Activated T-cell treated with anti-CD3 and anti-CD28 coated beads, Interleukin-2, amount 50 U/mL, for 1 hour (primary cell): Measurements from ENCODE around the gene AHI1.

Source experiments
- DNase-seq: peaks from one replicate; pipeline ENCODE4 v3.0.0-alpha.2; 2020

AHI1 gene

DNA sequence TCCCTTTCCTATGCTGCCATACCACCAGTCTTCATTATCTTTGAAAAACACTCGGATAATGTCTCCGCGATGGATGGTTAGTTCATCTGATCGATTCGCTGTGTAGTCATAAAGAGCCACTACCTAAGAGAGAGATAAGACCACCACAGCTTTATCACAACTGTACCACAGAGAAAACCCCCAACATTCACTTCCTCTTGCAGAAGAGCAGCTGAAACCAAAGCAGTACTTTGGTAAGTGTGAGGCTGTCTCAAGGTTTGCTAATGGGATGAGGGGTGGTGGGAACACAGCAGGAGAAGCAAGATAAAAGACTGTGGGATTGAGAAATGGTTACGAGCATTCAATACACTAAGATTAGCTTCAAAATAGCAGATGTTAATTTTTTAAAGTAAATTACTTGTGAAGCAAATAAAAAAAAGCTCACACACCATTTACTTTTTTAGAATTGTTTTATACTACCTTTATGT is 174.3 kb downstream of the AHI1 start:
- no peak for DNase-seq

DNA sequence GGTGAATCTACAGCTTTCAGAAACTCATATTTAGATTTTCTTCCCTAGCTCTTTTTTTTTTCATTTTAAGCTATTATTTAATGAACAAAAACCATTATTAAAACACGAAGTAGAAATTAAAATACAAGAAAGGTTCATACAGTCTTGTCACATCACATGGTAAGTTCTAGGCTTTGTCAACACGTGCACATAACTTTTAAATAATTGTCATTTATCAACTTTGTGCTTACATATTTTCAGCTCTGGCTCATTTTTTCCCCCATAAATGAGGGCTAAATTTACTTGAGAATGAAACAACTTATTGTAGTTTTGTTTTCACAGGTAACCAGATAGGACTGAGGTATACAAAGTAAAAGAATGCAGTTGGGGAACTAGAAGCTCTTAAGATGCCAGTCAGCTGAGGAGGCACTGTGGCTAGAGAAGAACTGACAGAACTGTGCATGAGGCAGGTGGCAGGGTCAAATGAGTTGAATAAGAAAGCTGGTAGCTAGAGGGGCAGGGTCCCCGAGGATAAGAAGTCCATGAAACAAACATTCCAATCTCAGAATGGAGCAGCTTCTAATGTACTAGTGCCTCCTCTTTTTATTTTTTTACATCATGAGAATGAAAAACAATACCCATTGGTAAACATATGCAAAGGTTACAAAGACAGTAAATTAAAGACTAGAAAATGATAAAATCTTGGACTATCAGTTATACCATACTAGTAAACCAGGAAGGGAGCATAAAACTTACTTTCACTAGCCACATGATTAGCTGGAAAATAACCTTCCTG is 174.9 kb downstream of the AHI1 start:
- no peak for DNase-seq

DNA sequence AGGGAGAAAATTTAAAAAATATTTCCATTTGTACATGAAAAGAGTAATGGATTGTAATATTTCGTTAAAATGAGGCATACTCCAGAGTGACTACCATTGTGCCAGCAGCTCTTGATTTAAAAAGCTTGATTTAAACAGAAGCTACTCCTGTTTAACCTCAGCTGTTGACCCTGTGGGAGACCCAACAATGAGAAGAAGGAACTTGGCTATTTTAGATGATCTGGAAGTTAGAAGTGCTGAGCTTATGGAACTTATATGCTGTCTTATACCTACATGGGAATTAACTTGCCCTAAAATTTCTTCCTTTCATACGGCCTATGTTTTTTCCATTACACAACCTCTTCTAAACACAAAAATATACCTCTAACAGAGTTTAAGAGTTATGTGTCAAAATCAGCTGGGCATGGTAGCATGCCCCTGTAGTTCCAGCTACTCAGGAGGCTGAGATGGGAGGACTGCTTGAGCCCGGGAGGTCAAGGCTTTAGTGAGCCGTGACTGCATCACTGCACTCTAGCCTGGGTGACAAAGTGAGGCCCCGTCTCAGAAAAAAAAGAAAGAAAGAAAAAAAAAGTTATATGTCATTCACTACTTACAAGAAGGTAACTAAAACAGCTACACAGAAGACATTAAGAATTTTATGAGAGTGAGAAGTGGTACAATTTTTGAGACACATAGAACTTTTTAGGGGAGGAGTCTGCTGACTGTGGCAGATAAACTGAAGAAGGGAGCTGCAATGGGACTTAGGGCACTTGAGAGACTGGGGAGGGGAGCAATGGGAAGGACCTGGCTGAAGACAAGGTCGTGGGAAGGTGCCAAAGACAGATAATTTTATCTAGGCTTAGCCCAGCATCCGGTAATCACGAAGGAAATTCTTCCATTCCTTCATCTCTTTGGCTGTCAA is 176.6 kb downstream of the AHI1 start:
- DNase-seq: no peak

DNA sequence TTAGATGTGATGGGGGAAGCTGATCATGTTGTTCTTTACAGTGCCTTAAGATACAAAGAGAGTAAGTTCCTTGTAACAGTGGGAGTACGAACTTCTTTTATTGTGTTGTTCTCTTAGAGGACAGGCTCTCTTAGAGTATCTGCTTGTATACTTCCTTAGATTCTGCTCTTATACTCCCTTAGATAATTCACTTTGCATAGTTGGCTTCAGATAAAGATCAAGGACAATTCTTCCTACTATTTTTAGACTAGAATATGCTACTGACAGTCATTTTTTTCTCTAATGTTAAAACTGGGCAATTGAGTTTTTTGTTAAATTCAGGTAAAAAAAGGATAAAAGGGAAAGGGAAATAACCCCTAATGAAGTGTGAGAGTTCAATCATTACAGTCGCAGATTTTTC is 177.7 kb downstream of the AHI1 start:
- DNase-seq: no peak

DNA sequence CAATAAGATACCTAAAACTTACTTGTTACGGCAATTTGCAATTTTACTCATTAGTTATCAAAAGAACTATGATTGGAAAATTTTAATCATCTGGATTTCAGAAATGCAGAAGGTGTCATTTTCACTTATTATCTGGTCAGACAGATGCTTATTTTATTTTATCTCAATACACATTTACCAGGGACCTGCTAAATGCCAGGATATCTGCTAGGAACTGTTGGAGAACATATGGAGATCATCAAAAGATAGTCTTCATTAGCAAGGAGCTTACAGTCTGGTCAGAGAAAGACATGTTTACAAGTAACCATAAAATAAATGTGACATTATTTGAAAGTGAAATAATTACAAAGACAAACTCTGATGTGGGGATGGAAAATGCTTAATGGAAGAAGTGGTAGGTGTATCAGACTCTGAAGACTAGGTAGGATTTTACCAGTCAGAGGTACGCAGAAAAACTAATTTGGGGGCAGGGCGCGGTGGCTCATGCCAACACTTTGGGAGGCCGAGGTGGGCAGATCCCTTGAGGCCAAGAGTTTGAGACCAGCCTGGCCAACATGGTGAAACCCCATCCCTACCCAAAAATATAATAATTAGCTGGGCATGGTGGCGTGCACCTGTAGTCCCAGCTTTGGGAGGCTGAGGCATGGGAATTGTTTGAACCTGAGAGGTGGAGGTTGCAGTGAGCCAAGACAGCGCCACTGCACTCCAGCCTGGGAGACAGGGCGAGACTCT is 178.6 kb downstream of the AHI1 start:
- DNase-seq: no peak

DNA sequence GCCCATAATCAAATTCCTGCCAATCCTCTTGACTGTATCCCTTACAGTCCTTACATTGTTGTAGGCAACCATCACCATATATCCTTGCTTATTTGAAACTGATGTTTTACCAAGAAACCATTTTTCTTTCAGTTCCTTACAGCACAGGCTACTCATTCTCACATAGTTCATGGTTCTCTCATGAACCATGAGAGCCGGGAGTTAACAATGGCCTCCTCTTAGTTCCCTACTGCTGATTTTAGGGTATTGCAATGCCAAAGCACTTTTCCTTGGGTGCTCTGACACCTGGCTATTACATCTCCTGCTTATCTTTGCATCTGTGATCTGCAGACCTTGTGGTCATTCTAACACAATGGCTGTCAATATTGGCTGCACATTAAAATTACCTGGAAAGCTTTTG is 183.0 kb downstream of the AHI1 start:
- no peak for DNase-seq

DNA sequence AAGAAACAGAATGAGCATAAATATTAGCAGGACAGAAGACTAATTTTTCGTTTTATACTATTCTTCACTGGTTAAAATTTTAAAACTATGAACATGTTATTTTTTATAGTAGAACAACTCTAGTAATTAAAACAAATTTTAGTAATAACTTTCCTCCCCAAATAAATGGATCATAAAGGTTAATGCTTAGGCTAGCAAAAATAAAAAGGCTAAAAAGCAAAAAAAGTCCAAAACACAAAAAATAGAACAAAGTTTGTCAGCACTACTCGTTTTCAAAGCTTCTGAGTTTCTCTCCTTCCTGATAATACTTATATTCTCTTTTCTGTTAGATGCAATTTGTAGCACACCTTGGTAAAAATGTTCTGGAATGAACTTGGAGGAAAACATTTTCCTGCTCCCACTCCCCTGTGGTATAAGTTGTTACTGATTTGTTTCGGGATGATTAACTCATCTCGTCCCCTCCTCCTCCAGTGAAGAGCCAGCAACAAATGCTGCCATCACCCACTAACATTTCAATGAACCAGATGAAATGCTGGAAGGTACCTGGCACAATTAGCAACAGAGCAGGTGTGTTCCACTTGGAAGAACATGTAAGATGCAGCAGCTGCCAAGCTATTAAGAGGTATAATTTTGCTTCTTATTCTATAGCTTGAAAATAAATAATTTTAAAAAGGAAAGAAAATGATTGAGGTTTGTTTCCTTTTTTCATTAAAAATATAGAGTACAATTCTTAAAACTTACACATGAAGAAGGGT is 185.9 kb downstream of the AHI1 start:
- no peak for DNase-seq

DNA sequence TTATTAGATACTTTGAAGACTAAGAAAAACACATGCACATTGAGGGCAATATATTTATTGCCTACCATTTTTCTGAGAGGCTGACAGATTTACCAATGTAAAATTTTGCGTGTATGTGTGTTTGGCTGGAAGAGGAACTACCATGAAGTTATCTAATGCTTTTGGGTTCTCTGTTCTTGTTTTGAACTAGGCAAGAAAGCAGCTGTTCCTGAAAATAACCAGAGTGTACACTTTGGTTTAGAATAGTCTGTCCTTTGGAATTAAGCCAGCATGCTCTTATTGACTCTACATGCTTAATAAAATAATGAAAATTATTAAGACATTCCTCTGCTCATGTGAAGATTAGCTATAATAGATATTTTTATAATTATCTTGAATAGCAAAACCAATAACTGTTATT is 187.2 kb downstream of the AHI1 start:
- no peak for DNase-seq

DNA sequence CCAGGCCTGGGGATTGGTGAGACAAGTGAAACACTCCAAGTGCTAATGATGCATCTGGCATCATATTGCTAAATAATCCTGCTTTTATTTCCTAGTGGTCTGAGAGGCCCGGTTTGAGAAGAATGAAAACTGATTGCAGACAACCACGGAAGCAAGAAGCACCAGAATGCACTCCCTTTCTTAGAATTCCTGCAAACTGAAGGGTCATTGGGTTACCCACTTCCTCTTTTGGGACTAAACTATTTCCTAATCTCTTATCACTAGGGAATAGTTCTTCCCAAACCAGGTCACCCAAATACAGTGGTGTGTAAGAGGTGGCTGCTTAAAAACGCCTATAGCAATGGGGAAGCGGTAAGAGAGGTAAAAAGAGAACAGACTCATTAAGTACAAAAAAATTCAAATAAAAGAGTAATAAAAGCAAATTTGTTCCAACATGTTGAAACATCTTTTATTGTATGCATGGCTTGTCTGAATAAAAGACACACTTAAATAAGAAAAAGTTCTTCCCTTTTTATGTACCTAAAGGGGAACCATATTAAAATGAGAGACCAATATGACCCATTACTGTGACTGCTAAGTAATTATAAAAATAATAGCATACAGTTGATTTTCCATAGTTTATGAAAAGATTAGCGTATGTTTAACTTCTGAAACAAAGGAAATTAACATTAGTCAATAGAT is 190.7 kb downstream of the AHI1 start:
- DNase-seq: no peak

DNA sequence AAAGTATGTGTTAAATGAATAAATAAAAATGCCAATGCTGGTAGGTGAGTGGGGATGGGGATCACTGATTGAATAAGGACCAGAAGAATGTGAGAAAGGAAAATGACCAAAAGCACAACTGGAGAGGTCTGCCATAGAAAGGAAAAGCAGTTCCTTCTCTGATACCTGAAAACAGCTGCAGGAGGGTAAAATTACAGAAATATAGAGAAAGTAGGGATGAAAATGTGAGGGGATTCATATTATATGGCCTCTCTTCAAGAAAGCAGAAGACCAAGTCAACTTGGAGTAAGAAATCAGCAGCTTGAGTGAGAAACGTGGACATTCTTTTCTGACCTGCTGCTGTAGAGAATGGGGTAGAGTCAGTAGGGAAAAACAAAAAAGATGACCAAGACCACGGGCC is 191.4 kb downstream of the AHI1 start:
- DNase-seq: no peak

DNA sequence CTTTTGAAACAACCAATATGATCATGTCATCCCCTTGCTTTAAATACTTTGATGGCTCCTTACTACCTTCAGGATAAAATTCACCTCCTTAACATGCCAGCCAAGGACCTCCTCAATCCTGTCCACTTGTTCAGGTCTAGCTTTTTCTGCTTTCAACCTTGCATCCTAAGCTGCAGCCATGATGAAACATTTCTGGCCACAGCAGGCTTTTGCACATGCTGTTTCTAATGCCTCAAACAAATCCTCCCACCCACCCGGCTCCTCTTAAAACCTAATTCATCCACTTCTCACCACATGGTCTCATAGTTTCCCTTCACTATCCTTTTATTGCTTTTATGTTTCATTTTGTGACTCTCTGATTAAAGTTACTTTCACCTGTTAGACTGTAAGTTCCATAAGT is 191.9 kb downstream of the AHI1 start:
- DNase-seq: no peak

DNA sequence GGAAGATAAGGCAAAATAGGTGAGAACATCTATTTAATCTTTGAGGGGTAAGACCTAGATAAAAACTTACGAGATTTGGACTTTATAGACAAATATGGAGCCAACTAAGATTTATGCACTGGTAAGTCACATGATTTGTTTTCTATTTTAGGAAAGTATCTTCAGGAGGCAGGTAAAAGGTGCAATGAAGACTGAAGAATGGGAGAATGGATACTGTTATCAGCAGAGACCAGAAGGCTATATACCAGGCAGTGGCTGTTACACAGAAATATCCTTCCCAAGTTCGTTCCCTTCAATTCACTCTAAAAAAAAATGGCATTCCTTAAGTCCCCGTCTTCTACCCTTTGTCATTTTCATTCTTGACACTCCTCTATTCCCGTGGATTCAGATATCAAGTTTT is 192.7 kb downstream of the AHI1 start:
- DNase-seq: no peak

DNA sequence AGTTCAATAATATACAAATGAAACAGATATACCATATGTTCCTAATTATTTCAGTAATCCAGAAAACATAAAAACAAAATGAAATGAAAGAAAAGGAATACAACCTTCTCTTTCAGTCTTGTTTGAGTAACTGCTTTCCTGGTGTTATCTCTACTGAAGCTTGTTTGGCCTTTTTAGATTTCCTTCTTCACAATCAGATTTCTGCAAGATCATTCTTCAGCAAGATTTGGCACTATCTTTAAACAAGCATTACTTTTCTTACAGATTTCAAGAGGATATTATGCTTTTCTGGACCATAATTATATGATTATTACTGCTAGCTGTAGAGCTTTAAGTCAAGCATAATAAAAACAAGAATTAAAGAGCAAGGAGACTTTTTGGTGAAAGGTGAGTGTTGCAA is 196.2 kb downstream of the AHI1 start:
- no peak for DNase-seq

DNA sequence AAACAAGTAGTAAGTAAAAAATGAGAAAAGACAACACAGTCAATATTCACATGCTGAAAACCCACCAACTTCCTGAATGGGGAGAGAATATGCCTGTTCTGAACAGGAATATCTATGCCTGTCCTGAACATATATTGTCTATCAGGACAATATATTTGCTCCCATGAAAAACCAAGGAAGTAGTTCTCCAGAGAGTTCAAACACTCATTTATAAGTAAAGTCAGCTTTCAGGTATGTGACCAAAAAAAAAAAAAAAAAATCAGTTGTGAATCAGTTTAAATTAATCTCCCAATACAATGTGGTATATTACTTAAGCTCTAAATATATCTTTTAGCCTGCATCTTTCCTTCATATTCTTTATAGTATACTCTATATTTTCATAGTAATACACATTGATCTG is 197.0 kb downstream of the AHI1 start:
- no peak for DNase-seq

DNA sequence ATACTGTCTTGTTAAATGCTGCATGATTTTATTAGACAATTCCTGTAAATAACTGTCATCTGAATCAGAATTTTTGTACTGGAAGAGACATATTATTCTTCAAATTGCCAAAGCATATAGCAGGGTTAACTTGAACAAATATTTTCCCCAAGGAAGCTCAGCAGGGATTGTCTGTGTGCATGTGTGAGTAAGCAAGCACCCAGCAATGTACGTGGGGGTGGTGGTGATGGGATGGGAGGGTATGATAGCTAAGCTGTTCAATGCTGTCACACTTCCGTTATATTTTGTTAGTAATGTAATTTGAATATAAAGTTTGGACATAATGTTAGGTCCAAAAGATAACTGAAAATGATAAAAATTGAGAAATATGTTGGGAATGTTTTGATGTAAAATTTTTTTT is 198.3 kb downstream of the AHI1 start:
- no peak for DNase-seq

DNA sequence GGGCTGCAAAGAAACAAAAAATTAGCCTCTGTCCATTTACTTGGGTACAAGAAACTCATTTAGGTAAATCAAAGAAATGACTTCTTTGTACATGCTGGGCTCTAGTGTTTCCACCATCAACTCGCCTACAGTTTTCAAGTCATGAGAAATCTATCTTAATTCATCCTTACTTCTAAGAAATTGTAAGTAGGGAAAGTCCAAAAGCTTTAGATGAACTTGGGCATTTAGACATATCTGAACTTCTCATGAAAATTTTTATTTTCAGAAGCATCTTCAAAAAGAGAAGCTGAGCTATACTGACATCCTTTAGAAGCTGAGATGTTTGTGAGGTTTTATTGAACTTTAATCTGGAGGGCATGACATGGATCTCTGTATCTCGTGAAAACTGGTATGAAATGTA is 199.1 kb downstream of the AHI1 start:
- DNase-seq: no peak

DNA sequence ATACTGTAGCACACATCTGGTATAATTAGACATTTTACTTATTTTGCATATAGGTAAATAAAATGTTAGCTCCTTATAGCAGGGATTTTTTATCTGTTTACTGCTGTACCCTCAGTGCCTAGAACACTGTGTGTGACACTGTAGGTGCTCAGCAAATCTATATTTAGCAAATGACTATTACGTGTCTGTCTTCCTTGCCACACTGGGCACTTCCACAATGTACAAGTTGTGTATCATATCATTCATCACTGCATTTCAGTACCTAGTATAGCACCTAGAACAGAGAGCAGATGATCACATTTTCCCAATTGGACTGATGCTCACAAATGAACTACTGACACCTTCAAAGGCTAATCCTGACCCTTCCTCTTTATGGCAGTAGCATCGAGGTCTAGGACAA is 200.8 kb downstream of the AHI1 start:
- DNase-seq: no peak

DNA sequence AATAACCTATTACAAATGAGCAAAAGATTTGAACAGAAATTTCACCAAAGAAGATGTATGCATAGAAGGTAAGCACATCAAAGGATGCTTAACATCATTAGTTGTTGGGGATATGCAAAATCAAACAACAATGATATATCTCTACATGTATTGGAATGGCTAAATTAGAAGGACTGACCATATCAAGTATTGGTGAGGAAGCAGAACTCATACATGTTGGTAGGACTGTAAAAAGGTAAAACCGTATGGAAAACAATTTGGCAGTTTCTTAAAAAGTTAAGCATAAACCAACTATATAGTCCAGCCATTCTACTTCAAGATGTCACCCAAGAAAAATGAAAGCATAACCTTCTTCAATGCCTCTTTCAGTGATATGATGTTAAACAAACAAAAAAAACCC is 202.5 kb downstream of the AHI1 start:
- no peak for DNase-seq

DNA sequence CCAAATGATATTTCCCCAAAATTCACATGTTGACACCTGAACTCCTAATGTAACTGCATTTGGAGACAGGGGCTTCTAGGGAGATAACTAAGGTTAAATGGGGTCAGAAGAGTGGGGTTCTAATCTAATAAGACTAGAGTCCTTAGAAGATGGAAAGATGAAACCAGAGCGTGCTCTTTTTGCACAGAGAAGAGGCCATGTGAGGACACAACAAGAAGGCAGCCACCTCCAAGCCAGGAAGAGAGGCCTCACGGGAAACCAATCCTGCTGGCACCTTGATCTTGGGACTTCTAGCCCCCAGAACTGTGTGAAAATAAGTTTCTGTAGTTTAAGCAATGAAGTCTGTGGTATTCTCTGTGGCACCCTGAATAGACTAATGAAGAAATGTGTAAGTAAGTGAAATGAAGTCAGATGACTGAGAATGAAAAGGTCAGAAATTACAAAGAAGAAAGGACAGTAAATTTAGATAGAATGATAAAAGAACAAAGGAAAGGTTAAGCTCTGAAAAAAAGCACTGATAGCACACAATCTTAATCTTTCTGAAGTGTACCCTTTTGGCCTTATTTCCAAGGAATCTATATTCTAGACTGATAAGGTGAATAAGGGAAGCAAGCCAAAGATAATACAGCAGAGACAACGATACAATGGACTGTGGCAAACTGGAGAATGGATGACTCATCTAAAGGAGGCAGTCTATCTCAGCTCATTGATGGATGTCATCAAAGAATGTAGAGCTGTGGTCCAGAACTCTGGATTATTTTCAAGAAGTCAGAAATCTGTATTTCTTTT is 206.1 kb downstream of the AHI1 start:
- DNase-seq: no peak

DNA sequence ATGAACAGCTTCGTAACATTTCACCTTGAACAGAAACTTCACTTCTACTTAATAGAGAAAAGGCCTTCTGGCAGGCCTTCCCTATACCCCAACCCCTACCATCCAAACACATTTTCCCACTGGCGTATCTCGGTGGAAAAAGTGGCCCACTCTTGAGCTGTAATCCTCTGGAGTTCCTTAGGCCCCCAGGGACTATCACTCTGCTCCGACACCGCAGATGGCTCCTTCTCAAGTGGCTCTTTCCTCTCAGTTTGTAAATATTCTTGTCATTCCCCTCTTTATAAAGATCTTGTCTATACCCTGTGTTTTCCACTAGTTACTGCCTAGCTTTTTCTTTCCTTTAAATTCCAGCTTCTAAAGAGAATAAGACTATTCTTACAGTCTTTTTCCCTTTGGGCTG is 207.7 kb downstream of the AHI1 start:
- no peak for DNase-seq

DNA sequence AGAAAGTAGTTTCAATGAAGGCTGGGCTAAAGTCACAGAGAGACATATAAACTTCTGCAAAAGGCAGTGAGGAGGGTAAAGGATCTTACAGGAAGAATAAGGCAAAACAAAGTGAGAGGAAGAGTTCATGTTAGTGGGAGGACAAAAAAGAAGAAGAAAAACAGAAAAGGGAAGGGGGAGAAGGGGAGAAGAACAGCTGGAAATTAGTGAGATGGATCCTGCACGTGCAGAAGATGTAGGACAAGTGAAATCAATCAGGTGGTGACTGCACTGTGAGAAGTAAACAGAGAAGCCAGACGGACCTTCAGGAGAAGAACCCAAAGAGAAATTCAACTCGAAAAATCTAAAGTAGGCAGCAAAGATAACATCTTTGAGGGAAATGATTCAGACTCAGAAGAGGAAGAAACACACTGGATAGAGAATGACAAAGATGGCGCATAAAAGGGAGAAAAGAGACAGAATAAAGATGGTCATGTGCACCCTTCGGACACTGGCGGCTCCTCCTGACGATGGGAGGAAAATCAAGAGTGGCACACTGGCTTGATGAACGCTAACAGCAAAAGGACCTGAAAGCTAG is 210.5 kb downstream of the AHI1 start:
- DNase-seq: no peak
